ENCODE data around the gene KRI1. TPM values are rescaled to one million over a fixed set of nuclear protein-coding genes. Genes with fewer than 3 reads are reported as not detected.

KRI1 gene
- total and polyA plus RNA-seq, 12 donors, result 7.1 to 69.0 (median 20.1) TPM

DNA sequence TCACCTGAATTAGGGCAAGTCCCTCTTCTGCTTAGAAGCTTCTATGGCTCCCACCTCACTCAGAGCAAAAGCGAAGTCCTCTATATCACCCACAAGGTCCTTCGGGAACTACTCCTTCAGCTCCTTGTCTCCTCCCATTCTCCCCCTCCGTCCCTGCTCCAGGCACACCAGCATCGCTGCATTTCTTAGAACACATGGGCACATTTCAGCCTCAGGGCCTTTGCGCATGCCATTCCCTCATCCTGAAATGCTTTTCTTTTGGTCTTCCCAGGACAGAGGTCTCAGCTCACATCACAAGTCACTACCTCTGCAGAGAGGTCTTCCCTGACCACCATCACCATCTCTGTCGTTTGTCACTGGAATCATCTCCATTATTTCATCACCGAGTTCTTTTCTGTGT lies 52.6 kb downstream of the KRI1 start:
- peaks cover 13% of the 10 kb centered on the region in 2 donors for H3K4me1 ChIP-seq (replicated peaks in 1 of 2)
- H3K36me3 ChIP-seq (replicated peaks in 1 of 2), result no peaks in the 10 kb centered on the region
- peaks cover 44% of the 10 kb centered on the region for H3K27me3 ChIP-seq
- WGBS, 4 donors, result 68 to 82% (median 74%) methylated on average over 7 of the region's 7 CpGs
- H3K27ac ChIP-seq, result no peak overlapping the region
- H3K4me3 ChIP-seq, result no peak overlapping the region
- TF ChIP-seq, protein P1, sequence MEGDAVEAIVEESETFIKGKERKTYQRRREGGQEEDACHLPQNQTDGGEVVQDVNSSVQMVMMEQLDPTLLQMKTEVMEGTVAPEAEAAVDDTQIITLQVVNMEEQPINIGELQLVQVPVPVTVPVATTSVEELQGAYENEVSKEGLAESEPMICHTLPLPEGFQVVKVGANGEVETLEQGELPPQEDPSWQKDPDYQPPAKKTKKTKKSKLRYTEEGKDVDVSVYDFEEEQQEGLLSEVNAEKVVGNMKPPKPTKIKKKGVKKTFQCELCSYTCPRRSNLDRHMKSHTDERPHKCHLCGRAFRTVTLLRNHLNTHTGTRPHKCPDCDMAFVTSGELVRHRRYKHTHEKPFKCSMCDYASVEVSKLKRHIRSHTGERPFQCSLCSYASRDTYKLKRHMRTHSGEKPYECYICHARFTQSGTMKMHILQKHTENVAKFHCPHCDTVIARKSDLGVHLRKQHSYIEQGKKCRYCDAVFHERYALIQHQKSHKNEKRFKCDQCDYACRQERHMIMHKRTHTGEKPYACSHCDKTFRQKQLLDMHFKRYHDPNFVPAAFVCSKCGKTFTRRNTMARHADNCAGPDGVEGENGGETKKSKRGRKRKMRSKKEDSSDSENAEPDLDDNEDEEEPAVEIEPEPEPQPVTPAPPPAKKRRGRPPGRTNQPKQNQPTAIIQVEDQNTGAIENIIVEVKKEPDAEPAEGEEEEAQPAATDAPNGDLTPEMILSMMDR (IDR thresholded peaks at IDR 0.05), result no peak
- TF ChIP-seq POLR2A (IDR thresholded peaks at IDR 0.05), result no peak
- DNase-seq, result no peak
- H3K9me3 ChIP-seq (replicated peaks in 1 of 3), result no peaks in the 10 kb centered on the region
- intact Hi-C loops (cut with DNase I), result no loop called here

DNA sequence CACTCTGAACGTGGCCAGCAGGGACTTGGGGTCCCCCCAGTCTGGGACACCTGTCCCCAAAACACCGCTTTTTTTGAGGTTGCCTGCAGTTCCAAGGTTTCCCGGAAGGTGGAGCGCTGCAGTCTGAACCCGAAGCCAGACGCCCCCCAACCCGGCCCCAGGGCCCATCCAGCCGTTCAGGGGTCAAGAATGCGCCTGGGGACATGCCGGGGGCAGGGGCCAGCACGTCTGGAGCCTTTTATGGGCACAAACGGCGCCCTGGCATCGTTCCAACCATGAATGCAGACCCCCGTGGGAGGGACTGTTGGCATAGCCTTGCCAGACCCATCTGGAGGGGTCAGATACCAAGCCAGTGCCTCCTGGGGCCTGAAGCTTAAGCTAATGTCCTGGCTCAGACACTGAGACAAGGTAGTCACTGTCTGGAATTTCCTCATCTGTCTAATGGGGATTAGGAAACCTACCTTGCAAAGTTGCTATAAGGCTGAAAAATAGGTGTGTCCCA lies 55.5 kb downstream of the KRI1 start:
- H3K4me1 ChIP-seq (replicated peaks in 1 of 2), result no peaks in the 10 kb centered on the region
- whole genome bisulfite sequencing, 4 donors, result 4 to 7% (median 6%) methylated on average over 4 to 15 of the region's 15 CpGs; no CpG with 5 or more reads in 1 of the 4 donors
- H3K4me3 ChIP-seq, result no peak overlapping the region
- H3K27me3 ChIP-seq, result peaks cover 29% of the 10 kb centered on the region
- peak in 2 of 7 donors; percentile 31 to 33 for DNase-seq
- no peak for TF ChIP-seq POLR2A (IDR thresholded peaks at IDR 0.05)
- TF ChIP-seq, protein P1 (IDR thresholded peaks at IDR 0.05), result peak in 5 of 6 experiments; percentile 10 to 59 (median 51)
- intact Hi-C loops (cut with DNase I), result no loop called here
- no peaks in the 10 kb centered on the region for H3K9me3 ChIP-seq (replicated peaks in 1 of 3)
- no peaks in the 10 kb centered on the region for H3K36me3 ChIP-seq (replicated peaks in 1 of 2)
- H3K27ac ChIP-seq, result no peak overlapping the region

DNA sequence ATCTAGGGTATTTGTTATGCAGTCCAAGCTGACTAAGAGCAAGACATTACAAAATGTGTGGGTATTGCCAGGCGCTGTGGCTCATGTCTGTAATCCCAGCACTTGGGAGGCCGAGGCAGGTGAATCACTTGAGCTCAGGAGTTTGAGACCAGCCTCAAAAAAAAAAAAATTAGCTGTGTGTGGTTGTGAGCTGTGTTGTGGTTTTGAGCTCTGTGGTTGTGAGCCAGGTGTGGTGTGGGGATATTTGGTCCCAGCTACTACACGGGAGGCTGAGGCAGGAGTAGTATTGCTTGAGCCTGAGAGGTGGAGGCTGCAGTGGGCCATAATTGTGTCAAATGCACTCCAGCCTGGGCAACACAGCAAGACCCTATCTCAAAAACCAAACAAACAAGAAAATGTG lies 57.1 kb downstream of the KRI1 start:
- Histone ChIP-seq H3K9me3 (replicated peaks in 1 of 3) (no peaks in the 10 kb centered on the region), H3K27me3 (peaks cover 13% of the 10 kb centered on the region), H3K36me3 (replicated peaks in 1 of 2) (no peaks in the 10 kb centered on the region), H3K4me1 (replicated peaks in 1 of 2) (no peaks in the 10 kb centered on the region), H3K4me3 (no peak overlapping the region), H3K27ac (no peak overlapping the region)
- WGBS, 4 donors, result 73 to 84% (median 75%) methylated on average over 3 of the region's 3 CpGs
- TF ChIP-seq, protein P1 (IDR thresholded peaks at IDR 0.05), result no peak
- no peak for TF ChIP-seq POLR2A (IDR thresholded peaks at IDR 0.05)
- DNase-seq, result no peak
- intact Hi-C loops (cut with DNase I), result loop anchor here in 1 of 2 donors (10.0 kb wide), 1 partner anchor 66 kb away; no protein-coding TSS in a partner anchor

DNA sequence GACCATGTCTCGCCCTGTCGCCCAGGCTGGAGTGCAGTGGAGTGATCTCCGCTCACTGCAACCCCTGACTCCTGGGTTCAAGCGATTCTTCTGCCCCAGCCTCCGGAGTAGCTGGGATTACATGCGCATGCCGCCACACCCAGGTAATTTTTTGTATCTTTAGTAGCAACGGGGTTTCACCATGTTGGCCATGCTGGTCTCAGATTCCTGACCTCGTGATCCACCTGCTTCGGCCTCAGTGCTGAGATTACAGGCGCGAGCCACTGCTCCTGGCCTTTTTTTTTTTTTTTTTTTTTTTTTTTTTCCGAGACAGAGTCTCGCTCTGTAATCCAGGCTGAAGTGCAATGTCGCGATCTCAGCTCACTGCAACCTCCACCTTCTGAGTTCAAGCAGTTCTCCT lies 57.8 kb downstream of the KRI1 start:
- TF ChIP-seq, protein P1 (IDR thresholded peaks at IDR 0.05), result no peak
- no peak for TF ChIP-seq POLR2A (IDR thresholded peaks at IDR 0.05)
- intact Hi-C loops (cut with DNase I), result loop anchor here in 1 of 2 donors (10.0 kb wide), 1 partner anchor 67 kb away; no protein-coding TSS in a partner anchor
- H3K36me3 ChIP-seq (replicated peaks in 1 of 2), result no peaks in the 10 kb centered on the region
- no peak overlapping the region for H3K27ac ChIP-seq
- H3K4me3 ChIP-seq, result no peak overlapping the region
- H3K9me3 ChIP-seq (replicated peaks in 1 of 3), result no peaks in the 10 kb centered on the region
- DNase-seq, result no peak
- H3K27me3 ChIP-seq, result peaks cover 6% of the 10 kb centered on the region
- H3K4me1 ChIP-seq (replicated peaks in 1 of 2), result no peaks in the 10 kb centered on the region
- WGBS, 4 donors, result 87 to 93% (median 87%) methylated on average over 16 of the region's 16 CpGs

Measured in adrenal gland (tissue), 12 donors.